ENCODE data around the gene LITAFD.

The LITAFD gene

GRCh38 chr16:8919089-8919933 lies 37.2 kb downstream of the LITAFD start:
- no peak; the same call in 1 of the 2 replicates for TF ChIP-seq POLR2A (IDR thresholded peaks at IDR 0.05; ENCODE audit: low read depth, low read length)
- TF ChIP-seq POLR2AphosphoS5 (IDR thresholded peaks at IDR 0.05; ENCODE audit: low read depth, low read length) = no peak
- TF ChIP-seq TAF1 (IDR thresholded peaks at IDR 0.05; ENCODE audit: borderline replicate concordance, low read depth, low read length) = no peak
- FAIRE-seq (no peak), DNase-seq (ENCODE audit: insufficient read length) (no peak)

- TF ChIP-seq POLR2AphosphoS5 (IDR thresholded peaks at IDR 0.05; ENCODE audit: low read depth, low read length) (no peak), TAF1 (IDR thresholded peaks at IDR 0.05; ENCODE audit: borderline replicate concordance, low read depth, low read length) (no peak), POLR2A (IDR thresholded peaks at IDR 0.05; ENCODE audit: low read depth, low read length) (no peak)
- DNase-seq (ENCODE audit: insufficient read length) (no peak), FAIRE-seq (no peak)
These were observed 37.8 kb downstream of the LITAFD start for GRCh38 chr16:8919934-8920462.

GRCh38 chr16:8920645-8921346 lies 38.6 kb downstream of the LITAFD start:
- no peak for DNase-seq (ENCODE audit: insufficient read length)
- no peak for TF ChIP-seq POLR2A (IDR thresholded peaks at IDR 0.05; ENCODE audit: low read depth, low read length)
- no peak for TF ChIP-seq POLR2AphosphoS5 (IDR thresholded peaks at IDR 0.05; ENCODE audit: low read depth, low read length)
- no peak for TF ChIP-seq TAF1 (IDR thresholded peaks at IDR 0.05; ENCODE audit: borderline replicate concordance, low read depth, low read length)
- FAIRE-seq = no peak

GRCh38 chr16:8921347-8921984 lies 39.3 kb downstream of the LITAFD start:
- no peak for TF ChIP-seq POLR2A (IDR thresholded peaks at IDR 0.05; ENCODE audit: low read depth, low read length)
- TF ChIP-seq POLR2AphosphoS5 (IDR thresholded peaks at IDR 0.05; ENCODE audit: low read depth, low read length) = 0 out of 2 replicates have a peak, but pooled peaks have one; percentile 2
- no peak for DNase-seq (ENCODE audit: insufficient read length)
- FAIRE-seq = no peak

- TF ChIP-seq POLR2A (IDR thresholded peaks at IDR 0.05; ENCODE audit: low read depth, low read length) (no peak), POLR2AphosphoS5 (IDR thresholded peaks at IDR 0.05; ENCODE audit: low read depth, low read length) (no peak), TAF1 (IDR thresholded peaks at IDR 0.05; ENCODE audit: borderline replicate concordance, low read depth, low read length) (no peak)
- no peak for DNase-seq (ENCODE audit: insufficient read length)
- no peak for FAIRE-seq
These were observed 41.0 kb downstream of the LITAFD start for GRCh38 chr16:8923199-8923598.

- DNase-seq (ENCODE audit: insufficient read length) (no peak), FAIRE-seq (no peak)
- TF ChIP-seq POLR2A (IDR thresholded peaks at IDR 0.05; ENCODE audit: low read depth, low read length) = no peak
- TF ChIP-seq POLR2AphosphoS5 (IDR thresholded peaks at IDR 0.05; ENCODE audit: low read depth, low read length) = no peak
- no peak for TF ChIP-seq TAF1 (IDR thresholded peaks at IDR 0.05; ENCODE audit: borderline replicate concordance, low read depth, low read length)
These were observed 42.1 kb downstream of the LITAFD start for GRCh38 chr16:8924214-8924613.

- no peak for TF ChIP-seq POLR2AphosphoS5 (IDR thresholded peaks at IDR 0.05; ENCODE audit: low read depth, low read length)
- no peak for TF ChIP-seq POLR2A (IDR thresholded peaks at IDR 0.05; ENCODE audit: low read depth, low read length)
- TF ChIP-seq TAF1 (IDR thresholded peaks at IDR 0.05; ENCODE audit: borderline replicate concordance, low read depth, low read length) = no peak
- DNase-seq (ENCODE audit: insufficient read length) = no peak
- no peak for FAIRE-seq
These were observed 43.3 kb downstream of the LITAFD start for GRCh38 chr16:8925455-8925854.

- TF ChIP-seq POLR2A (IDR thresholded peaks at IDR 0.05; ENCODE audit: low read depth, low read length) (no peak), POLR2AphosphoS5 (IDR thresholded peaks at IDR 0.05; ENCODE audit: low read depth, low read length) (no peak), TAF1 (IDR thresholded peaks at IDR 0.05; ENCODE audit: borderline replicate concordance, low read depth, low read length) (no peak)
- no peak for FAIRE-seq
- DNase-seq (ENCODE audit: insufficient read length) = no peak
These were observed 44.7 kb downstream of the LITAFD start for GRCh38 chr16:8926827-8927226.

- no peak for FAIRE-seq
- TF ChIP-seq TAF1 (IDR thresholded peaks at IDR 0.05; ENCODE audit: borderline replicate concordance, low read depth, low read length) (no peak), POLR2AphosphoS5 (IDR thresholded peaks at IDR 0.05; ENCODE audit: low read depth, low read length) (no peak), POLR2A (IDR thresholded peaks at IDR 0.05; ENCODE audit: low read depth, low read length) (no peak)
- no peak for DNase-seq (ENCODE audit: insufficient read length)
These were observed 46.4 kb downstream of the LITAFD start for GRCh38 chr16:8928467-8928957.

GRCh38 chr16:8929086-8929748 lies 47.1 kb downstream of the LITAFD start:
- FAIRE-seq (no peak), DNase-seq (ENCODE audit: insufficient read length) (no peak)
- TF ChIP-seq POLR2AphosphoS5 (IDR thresholded peaks at IDR 0.05; ENCODE audit: low read depth, low read length) (no peak), POLR2A (IDR thresholded peaks at IDR 0.05; ENCODE audit: low read depth, low read length) (no peak), TAF1 (IDR thresholded peaks at IDR 0.05; ENCODE audit: borderline replicate concordance, low read depth, low read length) (no peak)

GRCh38 chr16:8931859-8932258 lies 49.7 kb downstream of the LITAFD start:
- no peak for TF ChIP-seq POLR2A (IDR thresholded peaks at IDR 0.05; ENCODE audit: low read depth, low read length)
- no peak for DNase-seq (ENCODE audit: insufficient read length)
- FAIRE-seq = no peak
